Heart left ventricle (tissue), 16 donors: Measurements from ENCODE around the gene LSS. TPM values are rescaled to one million over a fixed set of nuclear protein-coding genes. Genes with fewer than 3 reads are reported as not detected.

Experiments used
- ATAC-seq, 4 donors: fragments of 200-7000 bp; cut with Tn5 transposase; one replicate each; pipeline ENCODE4 v1.9.1; 2020 to 2022; ENCODE audit warnings: moderate library complexity in 4 of 4, mild to moderate bottlenecking in 3 of 4, moderate number of reproducible peaks in 1 of 4
- DNase-seq, 5 donors: peaks; one replicate each; pipeline ENCODE4 v3.0.0-alpha.2; 2020
- H3K27ac ChIP-seq, 12 donors: fragments of 200-600 bp; sonication (generic) in 4 of 12; one replicate each; pipeline versions ENCODE4 v1.5.0 to v1.8.0; 2016 to 2022; ENCODE audit warnings: mild to moderate bottlenecking in 2 of 12
- H3K27me3 ChIP-seq, 9 donors: fragments of 200-600 bp; sonication (generic) in 2 of 9; one replicate each; pipeline versions ENCODE4 v1.5.1 to v1.8.0; 2016 to 2022; ENCODE audit warnings: mild to moderate bottlenecking in 3 of 9
- H3K36me3 ChIP-seq, 9 donors: fragments of 200-600 bp; sonication (generic) in 2 of 9; one replicate each; pipeline versions ENCODE4 v1.5.0 to v1.8.0; 2018 to 2022; ENCODE audit warnings: mild to moderate bottlenecking in 2 of 9
- H3K4me1 ChIP-seq, 12 donors: fragments of 200-600 bp; sonication (generic) in 4 of 12; one replicate each; pipeline versions ENCODE4 v1.5.0 to v1.8.0; 2016 to 2022; ENCODE audit warnings: mild to moderate bottlenecking in 3 of 12
- H3K4me3 ChIP-seq, 12 donors: fragments of 200-600 bp; sonication (generic) in 4 of 12; one replicate each; pipeline versions ENCODE4 v1.5.0 to v1.8.0; 2017 to 2022; ENCODE audit warnings: mild to moderate bottlenecking in 9 of 12, moderate library complexity in 4 of 12
- H3K9me3 ChIP-seq, 12 donors: fragments of 200-600 bp; sonication (generic) in 4 of 12; one replicate each; pipeline versions ENCODE4 v1.5.0 to v1.8.0; 2016 to 2022; ENCODE audit warnings: mild to moderate bottlenecking in 1 of 12
- POLR2A ChIP-seq, 2 donors: fragments of 450-650 bp; IDR thresholded peaks; one replicate each; pipeline ENCODE4 v1.6.1; 2017; ENCODE audit warnings: antibody characterized with exemption in 2 of 2, mild to moderate bottlenecking in 2 of 2, moderate library complexity in 2 of 2
- WGBS, 4 donors: extraction: QIAGEN DNeasy Blood & Tissue Kit in 2 of 4; methylation state at CpG; one replicate each; pipeline versions ENCODE4 v1.1.5 to v1.1.7; 2013 to 2018; 5-methylcytosine and 5-hydroxymethylcytosine counted together
- intact Hi-C, 10 donors: fragments of 100-400 bp; cut with DNase I; formaldehyde crosslinking; loops; one replicate each; pipeline versions ENCODE4 v1.11.1 to v1.14.2; 2022
- polyA plus RNA-seq, 2 donors: library from polyadenylated mRNA; stranded (reverse); fragments of 200-250 nt; gene quantifications; one replicate each; pipeline ENCODE4 v1.2.3, GENCODE V29; 2013
- total RNA-seq, 9 donors: library from RNA; depleted of rRNA in 2 of 9; stranded (reverse); fragments of >200 nt in 2 of 9; fragmentation: NEBNext Ultra II Directional in 3 of 9; extraction: Animal tissue kit (Norgen Biotek cat#: 25700) in 3 of 9; gene quantifications; one replicate each; pipeline versions ENCODE4 v1.1.0 to v1.2.4, GENCODE V29; 2016 to 2023
- TF ChIP-seq, protein P1 (sequence below), 12 donors: fragments of 200-600 bp; sonication (generic) in 4 of 12; IDR thresholded peaks; one replicate each; pipeline versions ENCODE4 v1.5.0 to v1.8.0; 2018 to 2022; ENCODE audit warnings: antibody characterized with exemption in 12 of 12, mild to moderate bottlenecking in 5 of 12
- donor health status: ischemic (EF 13 %, LVEDD 7.1; RV severe dilation, severe dysfunction).
- donor health status: healthy with polysubstance abuse.
- donor health status: DM: no; HTN: yes; CAD: no.
- donor health status: DM: no; HTN: no; CAD: no.
- donor health status: ischemic (EF 25% LVEDD 6.9; RV normal size, moderate dysfunction).
- donor health status: ischemic (EF 25% LVEDD 5.7; RV mildly dilated, moderate dysfunction).
- donor health status: healthy.
- donor health status: DM: yes; HTN: yes; CAD: no.
- donor health status: ischemic (EF 35%, LVEDD 5.7; RV mildly dilated, moderate dysfunction).
- donor health status: nonischemic (EF 11% LVEDD 7.7; RV severe dilation, severe dysfunction).
- donor health status: DM: yes; HTN: yes; CAD: no.
- donor health status: PGD.
- donor health status: ischemic (EF 29% LVEDD 5.4; RV normal size, mild dysfunction).
- donor health status: nonischemic (EF 23%, LVEDD 6.1; RV moderate dilation, normal function).

Gene LSS
- total and polyA plus RNA-seq, 11 donors: 25.1 to 65.5 (median 40.7) TPM

- TF ChIP-seq POLR2A (IDR thresholded peaks at IDR 0.05): no peak
- TF ChIP-seq, protein P1, sequence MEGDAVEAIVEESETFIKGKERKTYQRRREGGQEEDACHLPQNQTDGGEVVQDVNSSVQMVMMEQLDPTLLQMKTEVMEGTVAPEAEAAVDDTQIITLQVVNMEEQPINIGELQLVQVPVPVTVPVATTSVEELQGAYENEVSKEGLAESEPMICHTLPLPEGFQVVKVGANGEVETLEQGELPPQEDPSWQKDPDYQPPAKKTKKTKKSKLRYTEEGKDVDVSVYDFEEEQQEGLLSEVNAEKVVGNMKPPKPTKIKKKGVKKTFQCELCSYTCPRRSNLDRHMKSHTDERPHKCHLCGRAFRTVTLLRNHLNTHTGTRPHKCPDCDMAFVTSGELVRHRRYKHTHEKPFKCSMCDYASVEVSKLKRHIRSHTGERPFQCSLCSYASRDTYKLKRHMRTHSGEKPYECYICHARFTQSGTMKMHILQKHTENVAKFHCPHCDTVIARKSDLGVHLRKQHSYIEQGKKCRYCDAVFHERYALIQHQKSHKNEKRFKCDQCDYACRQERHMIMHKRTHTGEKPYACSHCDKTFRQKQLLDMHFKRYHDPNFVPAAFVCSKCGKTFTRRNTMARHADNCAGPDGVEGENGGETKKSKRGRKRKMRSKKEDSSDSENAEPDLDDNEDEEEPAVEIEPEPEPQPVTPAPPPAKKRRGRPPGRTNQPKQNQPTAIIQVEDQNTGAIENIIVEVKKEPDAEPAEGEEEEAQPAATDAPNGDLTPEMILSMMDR (IDR thresholded peaks at IDR 0.05): no peak
- intact Hi-C loops: loop anchor here in 1 of 10 donors (10.0 kb wide), 1 partner anchor 108 kb away; no protein-coding TSS in a partner anchor
- peaks cover 0 to 100% (median 96%) of the 10 kb centered on the region in 9 donors for H3K36me3 ChIP-seq
- peak in 1 of 5 donors; percentile 11 for DNase-seq
- H3K4me1 ChIP-seq: peaks cover 0 to 24% (median 1%) of the 10 kb centered on the region in 12 donors
- H3K9me3 ChIP-seq: no peaks in the 10 kb centered on the region
- WGBS, 4 donors: 89 to 96% (median 91%) methylated on average over 4 of the region's 4 CpGs
- no peak overlapping the region for H3K4me3 ChIP-seq
- H3K27me3 ChIP-seq: no peaks in the 10 kb centered on the region
- ATAC-seq: no peak
- H3K27ac ChIP-seq: no peak overlapping the region
These were observed 24.3 kb upstream of the LSS start for GRCh38 chr21:46252840-46253239.

- DNase-seq: peak in 1 of 5 donors; percentile 8
- Histone ChIP-seq H3K4me1 (peaks cover 0 to 10% (median 0%) of the 10 kb centered on the region in 12 donors), H3K9me3 (no peaks in the 10 kb centered on the region), H3K27me3 (no peaks in the 10 kb centered on the region), H3K36me3 (peaks cover 0 to 100% (median 96%) of the 10 kb centered on the region in 9 donors), H3K4me3 (no peak overlapping the region), H3K27ac (peak overlapping the region in 1 of 12 donors; percentile 28)
- TF ChIP-seq, protein P1 (IDR thresholded peaks at IDR 0.05): no peak
- no peak for TF ChIP-seq POLR2A (IDR thresholded peaks at IDR 0.05)
- intact Hi-C loops: loop anchor here in 1 of 10 donors (10.0 kb wide), 1 partner anchor 105 kb away; no protein-coding TSS in a partner anchor
- 79 to 89% (median 86%) methylated on average over 6 of the region's 6 CpGs for WGBS, 4 donors
- peak in 2 of 4 donors; percentile 43 to 49 for ATAC-seq
These were observed 21.7 kb upstream of the LSS start for GRCh38 chr21:46250146-46250725.

DNA sequence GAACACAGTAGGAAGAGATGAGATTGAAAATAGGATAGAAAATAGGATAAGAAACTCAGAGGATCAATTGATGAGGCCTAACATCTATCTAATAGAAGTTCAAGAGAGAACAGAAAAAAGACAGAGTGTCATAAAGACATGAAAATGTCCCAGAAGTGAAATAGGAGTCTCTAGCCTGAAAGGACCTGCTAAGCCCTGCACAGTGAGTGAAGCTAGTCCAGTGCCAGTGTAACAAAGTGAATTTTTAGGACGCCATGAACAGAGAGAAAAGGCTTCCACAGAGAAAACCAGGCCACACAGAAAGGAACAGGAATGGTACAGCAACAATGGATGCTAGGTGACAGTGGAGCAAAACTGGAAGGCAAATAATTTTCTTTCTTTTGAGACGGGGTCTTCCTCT is 20.3 kb upstream of the LSS start:
- Histone ChIP-seq H3K27me3 (no peaks in the 10 kb centered on the region), H3K9me3 (no peaks in the 10 kb centered on the region), H3K4me1 (no peaks in the 10 kb centered on the region), H3K27ac (no peak overlapping the region), H3K4me3 (no peak overlapping the region), H3K36me3 (peaks cover 0 to 100% (median 96%) of the 10 kb centered on the region in 9 donors)
- TF ChIP-seq, protein P1 (IDR thresholded peaks at IDR 0.05): no peak
- no peak for TF ChIP-seq POLR2A (IDR thresholded peaks at IDR 0.05)
- 91 to 99% (median 96%) methylated on average over 2 of the region's 2 CpGs for WGBS, 4 donors
- ATAC-seq (no peak), DNase-seq (no peak)
- intact Hi-C loops: loop anchor here in 1 of 10 donors (10.0 kb wide), 1 partner anchor 94 kb away; the partner anchor contains the start of gene FTCD

DNA sequence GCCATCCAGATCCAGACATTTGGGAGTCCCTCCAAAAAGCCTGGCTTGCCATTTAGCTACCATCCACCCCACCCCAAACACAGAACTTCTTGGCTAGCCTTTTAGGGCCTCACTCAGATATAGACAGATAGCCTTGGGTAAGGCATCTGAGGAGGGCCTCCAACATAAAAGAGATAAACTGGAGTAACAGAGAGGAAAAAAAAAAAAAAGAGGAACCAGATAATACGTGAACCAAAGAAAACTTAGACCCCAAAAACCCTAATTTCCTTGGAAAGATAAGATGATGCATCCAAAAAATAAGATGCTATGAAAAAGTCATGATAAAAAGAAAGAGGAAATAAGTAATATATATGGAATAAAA is 19.8 kb upstream of the LSS start:
- no peaks in the 10 kb centered on the region for H3K9me3 ChIP-seq
- intact Hi-C loops: loop anchor here in 1 of 10 donors (10.0 kb wide), 1 partner anchor 94 kb away; the partner anchor contains the start of gene FTCD
- ATAC-seq (no peak), DNase-seq (no peak)
- WGBS, 4 donors: 88 to 96% (median 89%) methylated on average over 1 of the region's 1 CpG
- H3K4me3 ChIP-seq: no peak overlapping the region
- TF ChIP-seq, protein P1 (IDR thresholded peaks at IDR 0.05): no peak
- H3K36me3 ChIP-seq: peaks cover 0 to 100% (median 96%) of the 10 kb centered on the region in 9 donors
- H3K27me3 ChIP-seq: no peaks in the 10 kb centered on the region
- no peaks in the 10 kb centered on the region for H3K4me1 ChIP-seq
- no peak overlapping the region for H3K27ac ChIP-seq
